Endothelial cell (in vitro differentiated cells): ENCODE results near the gene FIGNL2. TPM values are rescaled to one million over a fixed set of nuclear protein-coding genes. Genes with fewer than 3 reads are reported as not detected.

Source experiments
- DNase-seq: peaks from one replicate; pipeline ENCODE4 v3.0.0; 2021; ENCODE audit warnings: low spot score
- H3K27ac Mint-ChIP-seq: one replicate; pipeline ENCODE4 v1.8.0; 2021; ENCODE audit warnings: mixed read lengths, inconsistent platforms; ENCODE audit not compliant: unreplicated experiment
- H3K27me3 Mint-ChIP-seq: one replicate; pipeline ENCODE4 v1.8.0; 2021; ENCODE audit warnings: mild to moderate bottlenecking, moderate library complexity, mixed read lengths, inconsistent platforms; ENCODE audit not compliant: unreplicated experiment
- H3K36me3 Mint-ChIP-seq: one replicate; pipeline ENCODE4 v1.8.0; 2021; ENCODE audit warnings: mild to moderate bottlenecking, low read depth, mixed read lengths, inconsistent platforms; ENCODE audit not compliant: unreplicated experiment
- H3K4me1 Mint-ChIP-seq: one replicate; pipeline ENCODE4 v1.8.0; 2021; ENCODE audit warnings: mild to moderate bottlenecking, mixed read lengths, inconsistent platforms; ENCODE audit not compliant: unreplicated experiment
- H3K4me3 Mint-ChIP-seq: one replicate; pipeline ENCODE4 v1.8.0; 2021; ENCODE audit warnings: mild to moderate bottlenecking, mixed read lengths, inconsistent platforms; ENCODE audit not compliant: unreplicated experiment
- H3K9me3 Mint-ChIP-seq: one replicate; pipeline ENCODE4 v1.8.0; 2021; ENCODE audit warnings: mixed read lengths, inconsistent platforms; ENCODE audit not compliant: unreplicated experiment
- total RNA-seq: library from RNA; stranded (reverse); fragmentation: NEBNext Ultra II Directional; extraction: Animal tissue kit (Norgen Biotek cat#: 25700); gene quantifications from one replicate; pipeline ENCODE4 v1.2.1, GENCODE V29; 2021; ENCODE audit not compliant: unreplicated experiment
- TF ChIP-seq, protein P1 (sequence below): fragments of 200-600 bp; sonication (generic); IDR thresholded peaks from one replicate; pipeline ENCODE4 v1.5.0; 2021; ENCODE audit warnings: antibody characterized with exemption; ENCODE audit not compliant: unreplicated experiment

FIGNL2 gene
- total RNA-seq, 1 donor from 2014 or later, result 42.0 TPM

DNA sequence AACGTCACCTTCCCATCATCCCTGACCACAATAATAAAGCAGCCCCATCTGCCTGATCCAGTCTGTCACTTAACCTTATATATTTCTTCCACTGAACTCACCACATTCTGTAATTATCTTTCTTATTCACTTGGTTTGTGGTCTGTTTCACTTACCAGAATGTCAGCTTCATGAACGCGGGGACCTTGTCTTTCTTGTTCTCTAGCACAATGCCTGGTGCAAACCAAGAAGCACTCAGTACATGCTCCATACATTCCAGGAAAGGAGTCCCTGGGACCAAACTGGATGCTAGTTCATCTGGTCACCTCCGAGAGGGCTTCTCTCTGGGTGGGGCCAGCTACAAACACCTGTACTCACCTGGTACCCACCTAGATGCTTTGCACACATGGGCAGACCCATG lies 22.0 kb upstream of the FIGNL2 start:
- Mint-ChIP-seq H3K36me3 (peaks cover 3% of the 10 kb centered on the region), H3K27ac (peak overlapping the region; percentile 2), H3K4me1 (peaks cover 20% of the 10 kb centered on the region), H3K4me3 (peak overlapping the region; percentile 76), H3K9me3 (no peaks in the 10 kb centered on the region), H3K27me3 (peaks cover 12% of the 10 kb centered on the region)
- no peak for DNase-seq
- TF ChIP-seq, protein P1, sequence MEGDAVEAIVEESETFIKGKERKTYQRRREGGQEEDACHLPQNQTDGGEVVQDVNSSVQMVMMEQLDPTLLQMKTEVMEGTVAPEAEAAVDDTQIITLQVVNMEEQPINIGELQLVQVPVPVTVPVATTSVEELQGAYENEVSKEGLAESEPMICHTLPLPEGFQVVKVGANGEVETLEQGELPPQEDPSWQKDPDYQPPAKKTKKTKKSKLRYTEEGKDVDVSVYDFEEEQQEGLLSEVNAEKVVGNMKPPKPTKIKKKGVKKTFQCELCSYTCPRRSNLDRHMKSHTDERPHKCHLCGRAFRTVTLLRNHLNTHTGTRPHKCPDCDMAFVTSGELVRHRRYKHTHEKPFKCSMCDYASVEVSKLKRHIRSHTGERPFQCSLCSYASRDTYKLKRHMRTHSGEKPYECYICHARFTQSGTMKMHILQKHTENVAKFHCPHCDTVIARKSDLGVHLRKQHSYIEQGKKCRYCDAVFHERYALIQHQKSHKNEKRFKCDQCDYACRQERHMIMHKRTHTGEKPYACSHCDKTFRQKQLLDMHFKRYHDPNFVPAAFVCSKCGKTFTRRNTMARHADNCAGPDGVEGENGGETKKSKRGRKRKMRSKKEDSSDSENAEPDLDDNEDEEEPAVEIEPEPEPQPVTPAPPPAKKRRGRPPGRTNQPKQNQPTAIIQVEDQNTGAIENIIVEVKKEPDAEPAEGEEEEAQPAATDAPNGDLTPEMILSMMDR, result no peak

DNA sequence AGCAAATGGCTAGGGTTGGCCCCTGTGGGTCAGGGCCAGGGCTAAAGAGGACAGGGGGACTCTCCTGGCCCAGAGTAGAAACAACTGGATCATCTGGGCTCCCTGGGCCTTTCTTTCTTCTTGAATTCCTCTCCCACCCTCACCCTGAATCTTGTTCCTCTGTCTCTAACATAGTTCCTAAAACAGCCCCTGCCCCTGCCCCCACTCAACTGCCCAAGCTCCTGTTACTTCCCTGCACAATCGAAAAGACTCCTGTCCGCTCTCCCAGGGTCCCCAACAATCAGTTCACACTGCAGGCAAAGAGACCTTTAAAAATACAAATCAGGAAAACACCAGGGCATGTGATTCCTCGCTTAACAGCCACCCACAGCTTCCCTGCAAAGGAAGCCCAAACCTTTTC lies 21.4 kb upstream of the FIGNL2 start:
- H3K36me3 Mint-ChIP-seq, result peaks cover 3% of the 10 kb centered on the region
- no peak for DNase-seq
- peaks cover 20% of the 10 kb centered on the region for H3K4me1 Mint-ChIP-seq
- peaks cover 12% of the 10 kb centered on the region for H3K27me3 Mint-ChIP-seq
- no peak overlapping the region for H3K27ac Mint-ChIP-seq
- TF ChIP-seq, protein P1, result no peak
- H3K4me3 Mint-ChIP-seq, result peak overlapping the region; percentile 76
- H3K9me3 Mint-ChIP-seq, result no peaks in the 10 kb centered on the region

DNA sequence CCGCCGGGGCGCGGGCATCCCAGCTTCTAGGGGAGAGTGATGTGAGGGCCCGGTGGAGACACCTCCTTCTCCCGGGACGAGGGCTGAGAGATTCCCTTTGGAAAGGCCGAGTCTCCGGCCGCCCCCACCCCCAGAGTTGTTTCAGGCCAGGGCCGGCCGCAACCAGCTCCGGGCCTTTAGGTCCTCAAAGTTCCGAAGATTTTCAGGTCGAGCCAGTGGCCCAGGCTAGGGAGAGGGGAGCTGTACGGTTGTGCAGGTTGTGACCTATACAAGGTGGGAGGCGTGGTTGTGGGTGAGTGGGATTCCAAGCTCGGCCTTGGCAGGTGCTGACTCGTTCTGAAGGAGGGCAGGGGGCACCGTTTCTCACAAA lies 21.0 kb upstream of the FIGNL2 start:
- H3K4me3 Mint-ChIP-seq, result peak overlapping the region; percentile 67
- TF ChIP-seq, protein P1, result no peak
- peaks cover 12% of the 10 kb centered on the region for H3K27me3 Mint-ChIP-seq
- H3K36me3 Mint-ChIP-seq, result peaks cover 3% of the 10 kb centered on the region
- DNase-seq, result no peak
- no peaks in the 10 kb centered on the region for H3K9me3 Mint-ChIP-seq
- H3K27ac Mint-ChIP-seq, result no peak overlapping the region
- peaks cover 20% of the 10 kb centered on the region for H3K4me1 Mint-ChIP-seq

DNA sequence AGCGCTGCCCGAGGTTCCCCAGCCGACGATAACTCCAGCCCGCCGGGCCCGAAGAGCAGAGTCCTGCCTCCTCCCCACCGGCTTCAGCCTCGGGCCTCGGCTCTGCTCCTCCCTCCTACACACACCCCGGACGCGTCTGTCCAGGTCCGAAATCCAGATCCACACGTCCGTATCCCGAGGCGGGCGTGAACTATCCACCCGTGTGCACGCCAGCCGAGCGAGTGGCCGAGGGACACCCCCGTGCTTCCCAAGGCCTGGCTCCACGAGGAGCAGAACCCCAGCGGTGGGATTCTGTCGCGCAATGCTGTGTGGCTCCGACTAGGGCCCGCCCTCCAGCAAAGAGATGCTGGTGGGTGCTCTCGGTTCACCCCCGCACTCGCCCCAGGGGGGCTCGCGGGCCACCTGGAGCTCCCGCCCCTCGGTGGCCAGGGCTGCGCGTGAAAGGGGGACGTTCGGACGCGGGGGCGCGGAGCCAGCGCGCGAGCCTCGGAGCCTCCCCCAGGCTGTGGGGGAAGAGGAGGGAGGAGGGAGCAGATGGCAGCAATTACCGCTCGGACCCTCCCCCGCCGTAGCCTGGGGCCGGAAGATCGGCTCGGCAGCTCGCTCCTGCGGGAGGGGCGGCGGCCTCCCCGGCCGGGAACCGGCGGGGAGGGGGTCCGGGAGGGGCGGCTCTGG lies 20.4 kb upstream of the FIGNL2 start:
- H3K4me3 Mint-ChIP-seq, result peak overlapping the region; percentile 15
- peaks cover 10% of the 10 kb centered on the region for H3K27me3 Mint-ChIP-seq
- TF ChIP-seq, protein P1, result no peak
- peaks cover 3% of the 10 kb centered on the region for H3K36me3 Mint-ChIP-seq
- no peak overlapping the region for H3K27ac Mint-ChIP-seq
- no peaks in the 10 kb centered on the region for H3K9me3 Mint-ChIP-seq
- DNase-seq, result no peak
- peaks cover 20% of the 10 kb centered on the region for H3K4me1 Mint-ChIP-seq

DNA sequence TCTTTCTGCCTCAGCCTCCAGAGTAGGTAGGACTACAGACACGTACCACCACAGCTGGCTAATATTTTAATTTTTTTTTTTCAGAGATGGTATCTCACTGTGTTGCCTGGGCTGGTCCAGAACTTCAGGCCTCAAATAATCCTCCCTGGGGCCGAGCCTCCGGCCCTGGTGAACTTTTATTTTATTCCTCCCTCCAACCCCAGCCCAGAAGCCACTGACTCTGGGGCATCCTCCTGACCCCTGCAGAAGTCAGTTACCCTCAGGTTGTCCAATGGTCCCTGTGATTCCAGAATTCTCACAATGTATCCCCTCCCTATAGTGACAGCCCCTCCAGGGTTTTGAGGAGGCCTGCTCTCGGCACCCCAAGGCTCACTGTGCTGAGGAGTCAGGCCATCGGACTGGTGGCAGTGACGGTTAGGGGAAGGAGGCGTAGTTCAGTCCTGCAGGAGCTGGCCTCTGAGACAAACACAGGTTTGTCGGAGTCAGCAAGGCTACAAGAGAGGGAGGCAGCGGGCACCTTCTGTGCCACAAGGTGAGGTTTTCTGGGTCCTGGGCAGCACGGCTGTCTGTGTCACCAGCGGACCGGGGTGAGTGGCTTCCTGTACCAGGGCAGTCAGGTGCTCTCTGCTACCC lies 19.4 kb upstream of the FIGNL2 start:
- Mint-ChIP-seq H3K9me3 (no peaks in the 10 kb centered on the region), H3K36me3 (peaks cover 1% of the 10 kb centered on the region), H3K27me3 (peaks cover 9% of the 10 kb centered on the region), H3K4me1 (peaks cover 27% of the 10 kb centered on the region), H3K27ac (no peak overlapping the region), H3K4me3 (peak overlapping the region; percentile 78)
- TF ChIP-seq, protein P1, result no peak
- DNase-seq, result no peak
